DND-41 (cell line): ENCODE data around the gene SPATA22.
"Not testable (repeated sequence)": the region's sequence is repeated elsewhere in the genome, so short reads cannot be mapped to it uniquely, and the experiment has no call there.

Experiments used
- ATAC-seq: fragments of 200-7000 bp; cut with Tn5 transposase; 3 replicates; pipeline ENCODE4 v1.9.1; 2021; ENCODE audit warnings: low read depth; ENCODE audit not compliant: insufficient read depth
- DNase-seq: peaks from one replicate; pipeline ENCODE4 v3.0.0-alpha.2; 2020
- H2AFZ ChIP-seq: 2 replicates; pipeline ENCODE4 v1.6.0; 2012; ENCODE audit warnings: low read depth, low read length
- H3K27ac ChIP-seq: 2 replicates; pipeline ENCODE4 v1.5.1; 2012; ENCODE audit warnings: low read length, inconsistent platforms
- H3K27me3 ChIP-seq: fragments of 200-600 bp; sonication (generic); 2 replicates; pipeline ENCODE4 v1.6.0; 2012; ENCODE audit warnings: low read length, mild to moderate bottlenecking, inconsistent platforms; ENCODE audit not compliant: insufficient read depth, poor library complexity
- H3K36me3 ChIP-seq: 2 replicates; pipeline ENCODE4 v1.5.1; 2012; ENCODE audit warnings: low read length, inconsistent platforms; ENCODE audit not compliant: insufficient read depth
- H3K4me1 ChIP-seq: 2 replicates; pipeline ENCODE4 v1.5.1; 2012; ENCODE audit warnings: mild to moderate bottlenecking, low read length; ENCODE audit not compliant: insufficient read depth
- H3K4me2 ChIP-seq: 2 replicates; pipeline ENCODE4 v1.6.0; 2012; ENCODE audit warnings: mild to moderate bottlenecking, moderate library complexity, low read length, inconsistent platforms; ENCODE audit not compliant: insufficient read depth
- H3K4me3 ChIP-seq, 2 experiments: fragments of 200-600 bp in 1 of 2; shearing (Covaris generic) in 1 of 2; 2 replicates each; pipeline ENCODE4 v1.5.1; 2012 to 2016; ENCODE audit warnings: inconsistent platforms in 2 of 2, low read length in 2 of 2, mild to moderate bottlenecking in 2 of 2, low read depth in 1 of 2, moderate library complexity in 1 of 2
- H3K79me2 ChIP-seq: 2 replicates; pipeline ENCODE4 v1.6.0; 2012; ENCODE audit warnings: low read length, inconsistent platforms; ENCODE audit not compliant: insufficient read depth
- H3K9ac ChIP-seq: 2 replicates; pipeline ENCODE4 v1.6.0; 2012; ENCODE audit warnings: low read depth, mild to moderate bottlenecking, inconsistent platforms, low read length, moderate library complexity
- H3K9me3 ChIP-seq: 2 replicates; pipeline ENCODE4 v1.5.1; 2012; ENCODE audit warnings: low read length, moderate library complexity, mild to moderate bottlenecking, inconsistent platforms; ENCODE audit not compliant: insufficient read depth, severe bottlenecking
- H4K20me1 ChIP-seq: 2 replicates; pipeline ENCODE4 v1.6.0; 2012; ENCODE audit warnings: low read length; ENCODE audit not compliant: insufficient read depth
- CTCF ChIP-seq: IDR thresholded peaks from 2 replicates; pipeline ENCODE4 v1.5.1; 2012; ENCODE audit warnings: borderline replicate concordance, low read length, moderate library complexity, mild to moderate bottlenecking; ENCODE audit not compliant: poor library complexity, severe bottlenecking; ENCODE audit errors: extremely low read depth
- EZH2 ChIP-seq: IDR thresholded peaks from 3 replicates; pipeline ENCODE4 v1.6.1; 2012; ENCODE audit warnings: borderline replicate concordance, low read depth, mild to moderate bottlenecking, moderate library complexity, low read length, inconsistent platforms; ENCODE audit not compliant: severe bottlenecking

SPATA22 gene

GRCh38 chr17:3411070-3411469 is 60.5 kb downstream of the SPATA22 start, which contains the start of gene OR3A3:
TSS of gene OR3A3 (plus strand) at chr17:3411370.
- TF ChIP-seq CTCF (no peak), EZH2 (no peak)
- no peak for ATAC-seq

GRCh38 chr17:3403856-3404255 is 67.8 kb downstream of the SPATA22 start:
- not testable (repeated sequence) for H3K9ac ChIP-seq, H3K27me3 ChIP-seq, H3K79me2 ChIP-seq, H4K20me1 ChIP-seq, H2AFZ ChIP-seq, H3K4me2 ChIP-seq, DNase-seq, H3K27ac ChIP-seq, H3K4me1 ChIP-seq, ATAC-seq, H3K9me3 ChIP-seq, H3K36me3 ChIP-seq, H3K4me3 ChIP-seq

More at GRCh38 chr17:3411070-3411469, 60.5 kb downstream of the SPATA22 start, which contains the start of gene OR3A3:
- Histone ChIP-seq H4K20me1 (no peaks in the 10 kb centered on the region), H3K9me3 (no peaks in the 10 kb centered on the region), H3K27me3 (no peaks in the 10 kb centered on the region), H3K79me2 (no peaks in the 10 kb centered on the region), H2AFZ (no peak within 1 kb of the TSS), H3K4me1 (no peaks in the 10 kb centered on the region), H3K36me3 (no peaks in the 10 kb centered on the region), H3K4me3 (no peak within 1 kb of the TSS), H3K9ac (no peak within 1 kb of the TSS), H3K27ac (no peak within 1 kb of the TSS), H3K4me2 (no peak within 1 kb of the TSS)
- DNase-seq, result no peak

GRCh38 chr17:3401786-3402185 is 69.8 kb downstream of the SPATA22 start:
- Histone ChIP-seq H3K9me3 (no peaks in the 10 kb centered on the region), H3K4me3 (no peak overlapping the region), H3K4me2 (no peak overlapping the region), H3K27me3 (no peaks in the 10 kb centered on the region), H3K9ac (no peak overlapping the region), H3K27ac (no peak overlapping the region), H3K36me3 (no peaks in the 10 kb centered on the region), H3K4me1 (no peaks in the 10 kb centered on the region), H3K79me2 (no peaks in the 10 kb centered on the region), H2AFZ (no peak overlapping the region), H4K20me1 (no peaks in the 10 kb centered on the region)
- no peak for TF ChIP-seq CTCF
- TF ChIP-seq EZH2, result no peak
- ATAC-seq (no peak), DNase-seq (no peak)

GRCh38 chr17:3400055-3400454 is 71.6 kb downstream of the SPATA22 start:
- TF ChIP-seq CTCF (no peak), EZH2 (no peak)
- ATAC-seq (no peak), DNase-seq (no peak)
- H3K4me1 ChIP-seq, result no peaks in the 10 kb centered on the region
- H3K36me3 ChIP-seq, result no peaks in the 10 kb centered on the region
- H3K9me3 ChIP-seq, result no peaks in the 10 kb centered on the region
- no peaks in the 10 kb centered on the region for H3K79me2 ChIP-seq
- no peak overlapping the region for H3K27ac ChIP-seq
- no peak overlapping the region for H2AFZ ChIP-seq
- H3K4me2 ChIP-seq, result no peak overlapping the region
- H3K27me3 ChIP-seq, result no peaks in the 10 kb centered on the region
- no peaks in the 10 kb centered on the region for H4K20me1 ChIP-seq
- no peak overlapping the region for H3K9ac ChIP-seq
- H3K4me3 ChIP-seq, result no peak overlapping the region
